ENCODE results near the gene WDR46.

WDR46 gene

GRCh38 chr6:33237741-33238140 lies 51.3 kb downstream of the WDR46 start:
- Histone ChIP-seq H3K27me3 (ENCODE audit: insufficient read depth, insufficient read length) (peaks cover 4% of the 10 kb centered on the region), H3K9ac (ENCODE audit: insufficient read length, low read depth) (no peak overlapping the region), H3K4me3 (ENCODE audit: insufficient read length, low read depth) (no peak overlapping the region), H3K4me1 (ENCODE audit: insufficient read depth, insufficient read length) (peaks cover 3% of the 10 kb centered on the region), H3K9me3 (ENCODE audit: insufficient read depth, low read length) (no peaks in the 10 kb centered on the region), H3K36me3 (ENCODE audit: insufficient read depth, insufficient read length, low read length) (no peaks in the 10 kb centered on the region)
- TF ChIP-seq SUZ12 (IDR thresholded peaks at IDR 0.05; ENCODE audit: extremely low read depth, insufficient read depth, insufficient read length): no peak
- no peak for DNase-seq (ENCODE audit: low read depth, low spot score)

- TF ChIP-seq YY1 (IDR thresholded peaks at IDR 0.05; ENCODE audit: insufficient read depth, insufficient read length): no peak
- TF ChIP-seq SUZ12 (IDR thresholded peaks at IDR 0.05; ENCODE audit: extremely low read depth, insufficient read depth, insufficient read length): no peak
- TF ChIP-seq ZNF274 (IDR thresholded peaks at IDR 0.05; ENCODE audit: low read depth, low read length): no peak
- peaks cover 2% of the 10 kb centered on the region for H3K27me3 ChIP-seq (ENCODE audit: insufficient read depth, insufficient read length)
These were observed 52.2 kb downstream of the WDR46 start for GRCh38 chr6:33236852-33237251.

GRCh38 chr6:33236328-33236727 lies 52.7 kb downstream of the WDR46 start:
- TF ChIP-seq YY1 (IDR thresholded peaks at IDR 0.05; ENCODE audit: insufficient read depth, insufficient read length): no peak
- no peak for TF ChIP-seq SUZ12 (IDR thresholded peaks at IDR 0.05; ENCODE audit: extremely low read depth, insufficient read depth, insufficient read length)
- no peak for TF ChIP-seq ZNF274 (IDR thresholded peaks at IDR 0.05; ENCODE audit: low read depth, low read length)
- H3K36me3 ChIP-seq (ENCODE audit: insufficient read depth, insufficient read length, low read length): no peaks in the 10 kb centered on the region
- H3K4me1 ChIP-seq (ENCODE audit: insufficient read depth, insufficient read length): peaks cover 3% of the 10 kb centered on the region
- H3K4me3 ChIP-seq (ENCODE audit: insufficient read length, low read depth): no peak overlapping the region
- peaks cover 1% of the 10 kb centered on the region for H3K27me3 ChIP-seq (ENCODE audit: insufficient read depth, insufficient read length)
- no peak overlapping the region for H3K9ac ChIP-seq (ENCODE audit: insufficient read length, low read depth)
- H3K9me3 ChIP-seq (ENCODE audit: insufficient read depth, low read length): no peaks in the 10 kb centered on the region
- no peak for DNase-seq (ENCODE audit: low read depth, low spot score)

More at GRCh38 chr6:33236852-33237251, 52.2 kb downstream of the WDR46 start:
- H3K4me1 ChIP-seq (ENCODE audit: insufficient read depth, insufficient read length): peaks cover 3% of the 10 kb centered on the region
- H3K9me3 ChIP-seq (ENCODE audit: insufficient read depth, low read length): no peaks in the 10 kb centered on the region
- DNase-seq (ENCODE audit: low read depth, low spot score): no peak
- no peak overlapping the region for H3K4me3 ChIP-seq (ENCODE audit: insufficient read length, low read depth)
- no peaks in the 10 kb centered on the region for H3K36me3 ChIP-seq (ENCODE audit: insufficient read depth, insufficient read length, low read length)
- no peak overlapping the region for H3K9ac ChIP-seq (ENCODE audit: insufficient read length, low read depth)

GRCh38 chr6:33235221-33235634 lies 53.8 kb downstream of the WDR46 start:
- H3K4me1 ChIP-seq (ENCODE audit: insufficient read depth, insufficient read length): peaks cover 3% of the 10 kb centered on the region
- no peaks in the 10 kb centered on the region for H3K9me3 ChIP-seq (ENCODE audit: insufficient read depth, low read length)
- H3K9ac ChIP-seq (ENCODE audit: insufficient read length, low read depth): no peak overlapping the region
- peaks cover 3% of the 10 kb centered on the region for H3K27me3 ChIP-seq (ENCODE audit: insufficient read depth, insufficient read length)
- H3K36me3 ChIP-seq (ENCODE audit: insufficient read depth, insufficient read length, low read length): no peaks in the 10 kb centered on the region
- no peak overlapping the region for H3K4me3 ChIP-seq (ENCODE audit: insufficient read length, low read depth)
- no peak for DNase-seq (ENCODE audit: low read depth, low spot score)
- no peak for TF ChIP-seq SUZ12 (IDR thresholded peaks at IDR 0.05; ENCODE audit: extremely low read depth, insufficient read depth, insufficient read length)
- TF ChIP-seq ZNF274 (IDR thresholded peaks at IDR 0.05; ENCODE audit: low read depth, low read length): no peak
- no peak for TF ChIP-seq YY1 (IDR thresholded peaks at IDR 0.05; ENCODE audit: insufficient read depth, insufficient read length)

Data from NT2/D1 (cell line).